Stimulated activated CD8-positive, alpha-beta memory T cell treated with anti-CD3 and anti-CD28 coated beads, Interleukin-2, amount 100 ng/mL, for 1 hour (primary cell): ENCODE measurements around the gene GATA1.
A peak's percentile ranks its signal among the peaks of the same experiment; 100 is the strongest.

Experiments used
- DNase-seq, 2 donors: peaks; one replicate each; pipeline ENCODE4 v3.0.0-alpha.2; 2020; ENCODE audit warnings: low read depth in 2 of 2

GATA1 gene

DNA sequence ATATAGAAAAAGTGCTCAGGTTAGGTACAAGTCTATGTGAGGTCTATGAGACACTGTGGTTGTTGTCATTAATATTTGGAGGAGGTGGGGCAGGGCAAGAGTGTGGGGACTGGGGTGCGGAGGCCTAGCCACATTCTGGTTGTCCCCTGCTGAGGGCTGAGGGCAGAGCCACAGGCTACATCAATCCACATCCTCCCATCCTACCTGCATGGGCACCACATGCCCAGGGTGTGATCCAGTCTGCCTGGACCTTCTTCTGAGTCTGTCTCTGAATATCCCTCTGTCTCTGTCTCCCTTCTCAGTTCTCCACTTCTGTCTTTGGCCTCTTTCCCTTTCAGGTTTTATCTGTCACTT is 1.2 kb upstream of the GATA1 start:
- no peak for DNase-seq

DNA sequence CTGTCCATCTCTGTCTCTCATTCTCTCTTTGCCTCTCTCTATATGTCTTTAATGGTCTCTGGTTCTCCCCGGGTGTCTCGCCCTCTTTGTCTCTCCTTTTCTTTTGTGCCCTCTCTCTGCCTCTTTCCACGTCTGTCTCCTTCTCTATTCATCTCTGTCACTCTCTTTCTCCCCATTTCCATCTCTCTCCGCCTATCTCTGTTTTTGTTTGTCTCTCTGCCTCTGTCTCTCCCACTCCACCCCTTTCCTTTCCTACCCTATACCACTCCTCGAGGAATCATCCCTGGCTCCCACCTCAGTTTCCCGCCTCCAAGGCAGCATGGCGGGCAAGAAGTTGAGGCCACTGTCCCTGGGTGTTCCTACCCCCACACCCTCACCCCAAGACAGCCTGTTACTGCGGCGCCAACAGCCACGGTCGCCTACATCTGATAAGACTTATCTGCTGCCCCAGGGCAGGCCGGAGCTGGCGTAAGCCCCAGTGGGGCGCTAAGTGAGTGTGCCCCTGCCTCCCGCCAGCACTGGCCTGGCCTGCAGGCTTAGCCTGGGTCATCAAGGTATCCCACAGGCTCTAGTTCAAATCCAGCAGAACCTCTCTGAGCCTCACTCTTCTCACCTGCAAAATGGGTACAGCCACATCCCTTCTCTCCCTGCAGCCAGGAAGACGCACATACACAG is 713 bp upstream of the GATA1 start:
- DNase-seq, result no peak

DNA sequence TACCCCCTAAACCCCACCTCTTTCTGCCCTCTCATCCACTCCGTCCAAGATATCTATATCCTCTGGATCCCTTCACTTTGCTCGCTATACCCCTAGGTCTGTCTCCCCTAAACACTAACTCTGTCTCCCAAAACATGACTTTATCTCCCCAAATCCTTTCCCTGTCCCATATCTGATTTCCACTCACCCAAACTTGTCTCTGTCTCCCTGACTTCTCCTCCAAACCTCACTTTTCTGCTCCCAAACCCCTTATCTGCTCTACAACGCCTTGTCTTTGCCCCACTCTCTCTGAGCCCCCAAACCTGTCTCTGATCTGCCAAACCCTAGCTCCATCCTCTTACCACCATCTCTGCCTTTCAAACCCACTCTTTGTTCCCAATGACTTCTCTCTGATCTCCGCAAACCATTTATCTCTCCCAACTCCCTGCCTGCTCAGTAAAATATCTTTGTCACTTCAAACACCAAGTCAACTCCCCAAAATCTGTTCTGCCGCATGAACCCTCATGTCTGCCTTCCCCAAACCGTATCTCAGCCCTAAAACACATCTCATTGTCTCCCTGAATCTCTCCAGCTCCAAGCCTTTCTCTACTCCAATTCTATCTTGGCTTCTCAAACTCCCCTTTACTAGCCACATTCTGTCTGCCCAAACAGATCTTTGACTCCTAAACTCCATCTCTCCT is 575 bp downstream of the GATA1 start:
- DNase-seq, result no peak

DNA sequence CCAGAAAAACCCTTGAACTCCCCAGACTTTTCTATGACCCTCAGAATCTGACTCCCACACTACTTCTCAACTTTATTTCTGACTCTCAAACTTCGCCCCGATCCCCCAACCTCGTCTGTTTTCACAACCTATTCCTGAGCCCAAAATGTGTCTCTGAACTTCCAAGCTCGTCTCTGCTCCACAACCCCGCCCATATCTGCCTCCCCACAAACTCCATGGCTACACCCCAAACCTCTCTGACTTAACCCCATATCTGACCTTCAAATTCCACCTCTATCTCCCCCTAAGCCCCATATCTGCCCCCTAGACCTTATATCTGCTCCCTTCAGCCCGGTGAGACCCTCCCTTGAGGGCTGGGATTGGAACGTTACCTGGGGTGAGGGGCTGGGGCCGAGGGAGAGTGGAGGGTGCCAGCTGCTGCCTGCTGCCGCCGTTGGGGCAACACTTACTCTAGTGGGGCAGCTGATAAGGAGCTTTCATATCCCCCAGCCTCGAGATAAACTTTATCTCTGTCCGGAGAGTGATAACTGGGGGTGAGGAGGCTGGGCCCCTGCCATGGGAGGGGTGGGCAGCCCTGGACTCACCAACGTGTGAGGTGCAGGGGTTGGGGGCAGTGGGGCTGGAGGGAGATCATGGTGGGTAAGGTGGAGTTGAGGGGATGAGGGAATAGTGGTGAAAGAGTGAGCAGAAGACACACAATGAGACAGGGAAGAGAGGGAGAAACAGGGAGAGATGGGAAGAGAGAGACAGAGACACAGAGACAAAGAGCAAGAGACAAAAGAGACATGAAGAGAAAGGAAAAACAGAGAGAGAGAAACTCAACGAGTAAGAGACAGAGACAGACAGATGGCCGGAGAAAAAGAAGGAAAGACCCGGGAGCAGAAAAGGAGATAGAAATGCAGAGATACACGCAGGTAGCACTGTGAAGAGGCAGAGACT is 1.4 kb downstream of the GATA1 start:
- DNase-seq, result no peak

DNA sequence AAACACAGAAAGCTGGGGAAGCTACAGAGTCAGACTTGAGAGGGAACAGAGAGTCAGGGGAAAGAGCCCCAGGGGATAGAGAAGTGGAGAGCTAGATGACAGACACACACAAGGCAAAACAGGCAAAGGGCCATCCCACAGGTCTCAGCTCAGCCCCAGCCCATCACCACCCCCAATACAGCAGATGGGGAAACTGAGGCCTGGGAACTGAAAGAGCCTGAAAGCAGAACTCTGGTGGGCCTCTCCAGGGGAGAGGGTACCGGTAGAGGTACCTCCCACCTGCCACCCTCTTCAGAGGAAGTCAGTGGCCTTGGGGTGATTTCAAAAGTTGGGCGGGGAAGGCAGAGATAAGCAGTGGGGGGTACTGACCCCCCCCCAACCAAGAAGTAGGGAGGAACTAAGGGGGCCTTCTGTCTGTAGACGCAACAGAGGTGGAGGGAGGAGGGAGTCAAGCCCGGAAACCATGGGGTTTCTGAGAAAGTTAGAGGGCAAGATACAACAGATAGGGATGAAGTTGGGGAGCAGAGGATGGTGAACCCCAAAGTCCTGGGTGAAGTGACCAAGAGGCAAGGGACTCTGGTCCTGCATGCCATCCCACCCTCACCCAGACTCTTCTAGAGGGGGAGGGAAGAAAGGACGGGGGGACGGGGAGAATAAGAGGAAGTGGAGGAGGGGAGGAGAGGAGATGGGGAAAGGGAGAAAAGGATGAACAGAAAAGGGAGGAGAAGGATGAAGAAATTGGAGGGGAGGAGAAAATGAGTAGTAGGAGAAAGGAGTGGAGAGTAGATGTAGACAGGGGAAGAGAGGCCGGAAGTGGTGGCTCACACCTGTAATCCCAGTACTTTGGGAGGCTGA is 3.2 kb downstream of the GATA1 start:
- no peak for DNase-seq

DNA sequence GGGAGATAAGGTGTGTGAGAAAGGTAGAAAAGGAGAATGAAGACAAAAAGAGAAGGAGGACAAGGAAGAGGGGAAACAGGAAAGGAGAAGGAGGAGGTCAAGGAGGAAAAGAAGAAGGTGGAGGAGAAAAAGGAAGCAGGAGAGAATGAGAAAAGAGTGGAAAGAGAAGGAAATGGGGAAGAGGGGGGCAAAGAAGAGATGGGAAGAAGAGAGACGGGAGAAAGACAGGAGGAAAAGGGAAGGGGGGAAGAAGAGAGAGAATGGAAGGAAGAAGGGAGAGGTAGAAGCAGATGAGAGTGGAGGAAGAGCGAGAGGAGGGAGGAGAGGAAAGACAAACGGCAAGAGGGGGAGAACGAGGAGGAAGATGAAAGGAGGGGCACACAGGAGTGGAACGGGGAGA is 4.1 kb downstream of the GATA1 start:
- DNase-seq, result no peak

DNA sequence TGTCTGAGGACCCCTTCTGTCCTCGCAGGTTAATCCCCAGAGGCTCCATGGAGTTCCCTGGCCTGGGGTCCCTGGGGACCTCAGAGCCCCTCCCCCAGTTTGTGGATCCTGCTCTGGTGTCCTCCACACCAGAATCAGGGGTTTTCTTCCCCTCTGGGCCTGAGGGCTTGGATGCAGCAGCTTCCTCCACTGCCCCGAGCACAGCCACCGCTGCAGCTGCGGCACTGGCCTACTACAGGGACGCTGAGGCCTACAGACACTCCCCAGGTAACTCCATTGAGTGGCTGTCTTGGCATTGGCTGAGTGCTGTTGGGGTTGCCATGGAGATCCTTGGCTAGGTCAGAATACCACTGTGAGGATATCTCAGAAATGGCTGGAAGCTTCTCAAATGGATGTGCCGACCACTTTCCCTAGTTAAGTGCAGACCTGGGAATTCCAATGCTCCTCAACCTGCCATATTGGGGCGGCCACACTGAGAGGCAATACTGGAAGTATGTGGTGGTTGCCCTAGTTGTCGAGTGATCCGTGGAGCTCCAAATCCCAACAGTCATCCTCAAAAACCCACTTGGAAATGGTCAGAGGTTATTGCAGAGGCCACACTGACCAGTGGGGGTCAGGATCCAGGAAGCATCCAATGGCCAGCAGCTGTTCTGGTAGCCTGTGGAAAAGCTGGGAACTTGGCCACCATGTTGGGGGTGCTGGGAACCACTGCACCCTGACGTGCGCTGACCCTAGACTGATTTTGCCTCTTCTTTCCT is 4.9 kb downstream of the GATA1 start:
- no peak for DNase-seq

DNA sequence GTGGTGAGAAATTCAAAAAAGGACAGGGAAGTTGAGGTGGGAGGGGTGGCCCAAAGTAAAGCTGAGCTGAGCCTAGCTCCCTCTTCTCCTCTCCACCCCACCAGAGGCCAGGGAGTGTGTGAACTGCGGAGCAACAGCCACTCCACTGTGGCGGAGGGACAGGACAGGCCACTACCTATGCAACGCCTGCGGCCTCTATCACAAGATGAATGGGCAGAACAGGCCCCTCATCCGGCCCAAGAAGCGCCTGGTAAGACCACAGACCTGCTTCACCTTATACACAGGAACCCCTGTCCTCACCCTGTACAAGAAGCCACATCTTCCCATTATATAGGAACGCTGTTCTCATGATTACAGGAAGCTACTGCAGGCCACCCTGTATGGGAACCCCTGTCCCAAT is 5.8 kb downstream of the GATA1 start:
- no peak for DNase-seq

DNA sequence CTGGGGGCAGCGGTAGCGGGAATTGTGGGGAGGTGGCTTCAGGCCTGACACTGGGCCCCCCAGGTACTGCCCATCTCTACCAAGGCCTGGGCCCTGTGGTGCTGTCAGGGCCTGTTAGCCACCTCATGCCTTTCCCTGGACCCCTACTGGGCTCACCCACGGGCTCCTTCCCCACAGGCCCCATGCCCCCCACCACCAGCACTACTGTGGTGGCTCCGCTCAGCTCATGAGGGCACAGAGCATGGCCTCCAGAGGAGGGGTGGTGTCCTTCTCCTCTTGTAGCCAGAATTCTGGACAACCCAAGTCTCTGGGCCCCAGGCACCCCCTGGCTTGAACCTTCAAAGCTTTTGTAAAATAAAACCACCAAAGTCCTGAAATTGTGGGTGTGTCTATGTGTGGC is 7.5 kb downstream of the GATA1 start:
- DNase-seq, result no peak

DNA sequence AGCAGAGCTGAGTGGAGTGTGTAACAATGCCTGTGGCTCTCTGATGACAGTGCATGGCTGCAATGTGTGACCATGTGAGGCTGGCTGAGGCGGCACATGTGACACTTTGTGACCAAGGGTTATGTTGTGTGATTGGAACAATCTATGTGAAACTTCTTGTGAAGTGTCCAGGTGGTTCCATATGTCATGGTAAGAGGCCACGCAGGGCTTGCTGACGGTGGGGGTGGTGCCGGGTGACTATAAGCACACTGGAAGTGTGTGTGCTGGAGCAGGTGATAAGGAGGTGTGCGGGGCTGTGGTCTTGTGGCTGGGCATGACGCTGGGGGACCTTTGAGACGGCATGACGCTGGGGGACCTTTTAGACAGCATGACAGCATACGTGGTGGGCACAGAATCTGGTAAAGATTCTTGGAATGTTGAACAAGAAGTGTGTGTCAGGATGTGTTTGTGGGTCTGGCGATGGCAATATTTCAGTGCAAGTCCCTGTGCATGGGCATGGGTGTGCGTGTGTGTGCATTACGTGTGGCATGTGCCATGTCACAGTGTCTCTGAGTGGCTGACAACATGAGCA is 8.0 kb downstream of the GATA1 start:
- DNase-seq, result no peak

DNA sequence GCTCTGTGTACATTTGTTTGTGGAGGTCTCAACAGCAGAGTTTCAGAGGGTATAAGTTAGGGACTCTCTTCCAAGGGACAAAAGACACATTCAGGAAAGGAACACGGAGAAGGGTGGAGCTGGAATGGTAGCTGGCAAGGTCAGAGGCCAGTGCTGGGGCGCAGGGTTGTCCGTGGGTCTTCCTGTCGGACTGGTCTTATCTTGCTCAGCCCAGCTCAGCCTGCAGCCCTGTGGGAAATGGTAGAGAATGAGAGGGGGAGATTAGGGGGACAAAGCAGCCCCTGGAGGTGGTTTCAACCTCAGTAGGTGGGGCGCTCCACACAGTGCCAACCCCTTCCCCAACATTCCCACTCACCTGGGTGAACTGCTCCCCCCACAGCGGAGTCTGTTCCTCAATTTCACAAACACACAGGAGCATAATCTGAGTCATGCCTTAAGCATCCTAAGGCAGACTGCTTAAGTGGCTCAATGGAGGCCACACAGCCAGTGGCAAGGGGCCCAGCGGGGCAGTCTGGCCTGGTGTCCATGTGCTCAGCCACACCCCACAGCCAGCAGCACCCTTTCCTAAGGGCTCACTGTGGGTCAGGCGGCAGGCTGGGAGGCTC is 8.6 kb downstream of the GATA1 start:
- DNase-seq, result no peak

DNA sequence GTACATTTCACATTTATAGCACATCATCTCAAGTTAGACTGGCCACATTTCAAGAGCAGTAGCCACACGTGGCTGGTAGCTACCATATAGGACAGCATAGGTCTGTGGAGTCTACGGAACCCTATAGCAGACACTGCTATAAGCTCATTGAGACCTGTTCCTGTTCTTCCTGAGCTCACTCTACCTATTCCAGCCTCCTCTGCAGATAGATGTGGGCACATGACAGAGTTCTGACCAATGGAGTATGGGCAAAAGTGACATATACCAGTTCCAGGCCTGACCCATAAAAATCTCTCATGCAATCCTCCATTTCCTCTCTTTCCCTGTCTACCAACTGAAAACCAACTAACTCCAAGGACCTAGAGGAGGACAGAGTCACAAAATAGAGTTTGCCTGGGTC is 11.9 kb downstream of the GATA1 start:
- no peak for DNase-seq

DNA sequence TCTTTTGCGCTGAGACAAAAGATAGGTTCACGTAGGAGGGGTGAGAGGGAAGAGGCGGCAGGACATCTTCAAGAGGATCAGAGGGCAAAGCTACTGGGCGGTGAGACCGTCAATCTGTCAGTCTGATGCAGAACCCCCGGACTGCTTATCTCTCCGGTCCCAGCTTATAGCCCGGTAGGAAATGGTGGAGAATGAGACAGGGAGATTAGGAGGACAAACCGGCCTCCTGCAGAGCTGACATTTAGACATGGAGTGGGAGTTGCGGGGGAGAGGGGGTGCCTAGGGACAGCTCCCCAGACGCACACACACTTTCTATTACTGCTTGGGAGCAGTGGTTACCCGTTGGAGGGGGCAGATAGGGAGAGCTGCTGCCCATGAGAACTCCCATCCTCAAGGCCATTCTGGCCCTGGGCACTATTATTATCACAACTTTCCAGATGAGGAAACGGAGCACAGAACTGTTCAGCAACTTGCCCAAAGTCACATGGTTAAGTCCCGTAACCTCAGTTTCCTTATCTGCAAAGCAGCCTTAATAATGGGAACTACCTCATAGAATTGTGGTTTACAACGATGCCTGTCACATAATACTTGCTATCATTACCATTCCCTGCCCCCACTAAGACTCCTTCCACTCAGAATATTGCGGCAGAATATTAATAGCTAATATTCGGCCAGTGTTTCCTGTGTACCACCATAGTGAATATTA is 14.3 kb downstream of the GATA1 start:
- no peak for DNase-seq

DNA sequence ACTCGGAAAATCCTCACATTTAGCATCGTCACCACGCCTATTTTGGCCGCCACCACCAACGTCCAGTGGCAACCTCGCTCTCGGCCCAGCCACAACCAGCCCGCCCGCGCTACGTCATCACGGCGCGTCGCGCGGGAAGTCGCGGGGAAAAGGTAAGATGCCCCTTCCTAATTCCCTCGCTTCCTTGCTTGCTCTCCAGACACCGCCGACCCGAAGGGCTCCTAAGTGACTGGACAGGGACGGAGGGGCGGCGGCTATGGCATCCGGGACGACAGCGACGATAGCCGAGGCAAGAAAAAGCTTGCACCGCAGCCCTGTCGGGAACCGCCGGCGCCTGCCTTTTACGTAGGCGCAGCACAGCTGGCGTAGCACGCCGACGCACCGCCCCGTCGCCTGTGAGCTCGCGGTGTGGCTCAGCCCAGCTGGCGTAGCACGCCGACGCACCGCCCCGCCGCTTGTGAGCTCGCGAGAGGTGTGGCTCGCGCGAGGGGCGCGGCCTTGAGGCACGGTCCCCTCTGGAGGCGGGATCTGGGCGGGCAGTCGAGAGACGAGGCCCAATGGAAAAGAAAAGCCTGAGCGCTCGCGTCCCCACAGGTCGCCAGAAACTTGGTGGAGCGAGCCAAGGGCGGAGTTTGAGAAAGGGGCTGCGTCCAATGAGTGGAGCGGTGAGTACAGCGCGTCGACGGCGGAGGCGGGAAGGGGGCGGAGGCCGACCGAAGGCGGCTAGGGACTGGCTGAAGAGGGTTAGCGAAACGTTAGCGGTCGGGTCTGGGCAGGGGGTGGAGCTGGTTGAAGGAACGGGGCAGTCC is 15.1 kb downstream of the GATA1 start, which contains the start of gene HDAC6:
HDAC6 (plus strand) TSS at position 788 of the 809 bp plus-strand sequence. CDS start 626 bp downstream, outside the sequence.
- peak; percentile 87 to 89 for DNase-seq

DNA sequence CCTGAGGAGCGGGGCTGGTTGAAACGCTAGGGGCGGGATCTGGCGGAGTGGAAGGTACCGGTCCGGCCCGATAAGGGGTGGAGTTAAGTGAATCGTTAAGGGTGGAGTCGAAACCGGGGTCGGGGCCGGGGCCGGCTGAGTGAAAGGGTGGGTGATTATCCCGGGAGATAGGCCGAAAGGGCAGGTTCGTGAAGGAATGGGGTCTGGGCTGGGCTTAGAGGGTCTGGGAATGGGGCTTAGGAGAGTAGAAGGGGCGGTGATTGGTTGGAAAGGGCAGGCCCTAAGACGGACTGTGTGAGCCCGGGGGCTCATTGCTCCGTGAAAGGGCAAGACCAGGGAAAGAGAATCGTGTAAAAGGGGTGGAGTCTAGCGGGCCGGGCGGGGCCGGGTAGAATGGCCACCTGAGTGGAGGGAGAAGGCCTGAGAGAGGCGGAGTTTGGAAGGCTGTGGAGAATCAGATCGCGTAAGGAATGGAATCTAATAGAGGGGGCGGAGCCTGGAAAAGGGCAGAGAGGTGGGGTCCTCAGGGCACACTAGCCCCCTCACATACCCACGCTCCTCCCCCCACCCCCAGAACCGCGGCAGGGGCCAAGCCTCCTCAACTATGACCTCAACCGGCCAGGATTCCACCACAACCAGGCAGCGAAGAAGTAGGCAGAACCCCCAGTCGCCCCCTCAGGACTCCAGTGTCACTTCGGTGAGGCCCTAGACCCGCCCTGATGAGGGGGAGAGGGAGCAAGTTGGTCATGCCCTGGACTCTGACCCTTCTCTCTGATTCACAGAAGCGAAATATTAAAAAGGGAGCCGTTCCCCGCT is 15.9 kb downstream of the GATA1 start:
- peak in 1 of 2 donors; percentile 21 for DNase-seq

DNA sequence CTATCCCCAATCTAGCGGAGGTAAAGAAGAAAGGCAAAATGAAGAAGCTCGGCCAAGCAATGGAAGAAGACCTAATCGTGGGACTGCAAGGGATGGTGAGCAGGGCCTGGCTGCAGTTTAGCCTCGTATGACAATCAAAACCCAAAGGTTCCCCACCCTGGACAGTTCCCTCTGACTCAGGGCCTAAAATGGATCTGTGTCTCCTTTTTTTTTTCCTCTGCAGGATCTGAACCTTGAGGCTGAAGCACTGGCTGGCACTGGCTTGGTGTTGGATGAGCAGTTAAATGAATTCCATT is 16.5 kb downstream of the GATA1 start:
- no peak for DNase-seq

DNA sequence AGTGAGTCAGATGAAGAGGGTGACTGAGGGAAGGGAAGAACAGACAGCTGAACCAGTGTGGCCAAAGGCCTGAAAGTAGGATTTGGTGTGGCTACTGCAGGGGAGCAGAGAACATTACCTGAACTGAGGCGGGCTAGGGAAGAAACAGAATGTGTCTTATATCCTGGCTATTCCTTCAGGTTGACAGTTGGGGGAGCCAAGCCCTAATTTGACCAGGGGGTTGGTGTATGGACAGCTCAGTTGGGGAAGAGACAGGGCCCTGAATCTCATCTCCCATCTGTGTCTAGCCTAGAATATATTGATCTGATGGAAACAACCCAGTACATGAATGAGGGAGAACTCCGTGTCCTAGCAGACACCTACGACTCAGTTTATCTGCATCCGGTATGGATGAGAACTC is 19.7 kb downstream of the GATA1 start:
- no peak for DNase-seq

DNA sequence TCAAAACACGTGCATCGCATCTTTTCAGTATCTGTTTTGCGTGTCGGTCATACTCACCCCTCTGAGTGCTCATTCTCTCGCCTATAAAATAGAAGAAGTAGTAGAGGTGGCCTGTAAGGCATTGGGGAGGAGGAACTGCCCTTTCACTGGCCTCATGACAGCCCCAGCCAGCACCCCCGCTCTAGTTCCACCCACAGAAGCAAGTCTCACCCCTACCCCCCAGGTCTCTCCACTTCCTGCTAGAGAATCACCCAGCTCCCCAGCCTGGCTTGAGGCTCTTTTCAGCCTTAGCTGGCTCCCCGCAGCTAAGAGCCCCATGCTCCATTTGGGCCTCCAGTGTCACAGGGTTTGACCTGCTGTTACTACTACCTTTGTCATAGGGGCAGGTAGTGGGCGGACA is 27.3 kb downstream of the GATA1 start:
- DNase-seq, result no peak
